Stimulated activated CD8-positive, alpha-beta memory T cell treated with anti-CD3 and anti-CD28 coated beads, Interleukin-12 subunit alpha, Interleukin-12 subunit beta, amount 100 ng/mL, for 1 hour (primary cell): ENCODE data around the gene CRYGN.

Experiments used
- DNase-seq: peaks from one replicate; pipeline ENCODE4 v3.0.0-alpha.2; 2020; ENCODE audit warnings: low read depth

CRYGN gene

DNA sequence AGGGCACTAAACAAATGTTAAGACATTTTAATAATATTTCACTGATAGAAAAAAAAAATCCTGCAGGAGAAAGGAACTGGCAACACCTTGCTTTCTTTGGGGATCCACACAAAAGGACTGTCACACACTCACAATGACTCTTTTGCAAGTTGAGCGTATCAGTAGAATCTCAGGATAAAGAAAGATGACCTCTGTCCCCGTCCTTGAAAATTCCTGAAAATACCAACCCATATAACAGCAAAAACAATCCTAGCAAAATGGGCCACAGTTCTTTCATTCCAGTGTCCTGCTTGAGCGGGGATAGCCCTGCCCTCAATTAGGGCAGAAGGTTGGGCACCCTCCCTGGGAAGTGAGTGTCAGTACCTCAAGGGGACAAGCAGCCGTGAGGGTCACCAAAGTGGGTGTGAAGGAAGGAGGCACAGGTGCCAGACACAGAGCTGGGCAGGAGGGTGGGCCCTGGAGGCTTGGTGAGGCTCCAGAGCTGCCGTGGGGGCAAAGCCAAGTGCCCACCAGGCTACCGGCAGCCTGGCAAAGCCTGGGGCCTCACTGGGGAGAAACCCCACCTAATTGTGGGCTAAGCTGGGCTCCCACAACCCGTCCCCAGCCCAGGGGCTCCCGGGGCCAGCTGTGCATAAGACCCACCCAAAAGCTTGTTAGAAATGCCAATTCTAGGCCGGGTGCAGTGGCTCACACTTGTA is 32.9 kb downstream of the CRYGN start:
- no peak for DNase-seq

DNA sequence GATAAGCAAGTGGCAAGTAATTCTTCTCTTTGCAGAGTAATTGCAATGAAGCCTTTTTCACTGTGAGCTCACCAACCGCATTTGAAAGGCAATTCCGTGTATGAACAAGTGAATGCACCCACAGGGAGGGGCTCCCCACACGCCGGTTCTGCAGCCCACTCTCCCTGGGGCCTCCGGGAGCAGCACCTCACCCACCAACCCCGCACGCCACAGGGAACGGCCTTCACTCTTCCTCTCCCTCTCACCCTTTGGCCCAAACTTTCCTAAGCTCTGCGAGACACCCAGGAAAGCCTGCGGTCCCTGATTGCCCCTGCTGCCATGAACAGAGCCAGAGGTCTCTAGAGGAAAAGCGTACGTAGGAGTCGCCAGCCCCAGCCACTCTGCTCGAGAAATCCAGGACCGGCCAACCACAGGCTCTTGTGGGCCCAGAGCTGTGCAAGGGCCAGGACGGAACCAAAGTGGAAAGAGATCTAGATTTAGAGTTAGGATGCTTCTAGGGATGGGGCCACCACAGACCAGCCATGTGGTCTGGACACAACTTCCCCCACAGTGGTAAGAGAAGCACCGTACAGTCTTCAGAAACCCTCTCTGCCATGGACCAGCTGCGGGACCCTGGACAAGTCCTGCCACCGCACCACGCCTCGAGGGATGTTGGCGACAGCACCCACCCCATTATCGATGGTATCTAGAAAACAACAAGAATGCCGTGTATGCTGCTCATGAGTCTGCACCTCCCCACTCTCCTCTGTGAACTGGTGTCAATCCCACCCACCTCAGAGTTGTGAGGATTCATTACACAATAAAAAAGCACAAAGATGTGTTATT is 33.7 kb downstream of the CRYGN start:
- DNase-seq = no peak

DNA sequence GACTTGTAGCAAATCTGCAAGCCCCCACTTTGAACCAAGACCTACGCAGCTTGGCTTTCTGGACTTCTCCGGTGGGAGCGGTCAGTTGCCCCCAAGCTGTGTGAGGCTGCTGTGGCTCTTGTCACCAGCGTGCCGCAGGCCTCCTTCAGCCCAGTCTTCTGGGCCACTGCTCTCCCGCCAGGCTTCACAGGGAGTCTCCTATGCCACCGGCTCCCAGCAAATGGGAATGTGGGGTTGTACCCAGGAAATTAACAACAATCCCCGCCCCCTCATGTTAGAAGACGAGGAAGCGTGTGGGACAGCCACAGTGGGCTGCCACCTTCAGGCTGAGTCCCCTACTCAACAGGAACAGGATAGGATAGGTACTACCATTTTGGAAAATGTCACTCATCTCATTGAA is 34.4 kb downstream of the CRYGN start:
- no peak for DNase-seq

DNA sequence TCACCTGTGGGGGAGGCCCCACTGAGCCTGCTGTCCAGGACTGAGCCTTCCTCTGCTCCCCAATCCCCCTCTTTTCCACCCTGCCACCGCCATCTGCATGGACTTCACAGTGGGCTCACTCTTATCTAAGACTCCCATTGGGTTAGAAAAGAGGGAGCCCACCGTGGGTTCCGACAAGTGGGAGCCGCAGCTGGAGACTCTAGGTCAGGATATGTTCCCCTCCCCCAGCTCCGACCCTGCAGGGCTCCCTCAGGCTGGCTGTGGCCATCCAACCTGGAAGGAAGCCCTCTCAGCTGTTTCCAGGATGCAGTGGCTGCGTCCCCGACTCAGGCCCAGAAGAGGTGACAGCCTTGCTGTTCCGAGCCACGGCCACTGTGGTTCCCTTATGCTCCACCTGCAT is 34.9 kb downstream of the CRYGN start:
- DNase-seq = no peak

DNA sequence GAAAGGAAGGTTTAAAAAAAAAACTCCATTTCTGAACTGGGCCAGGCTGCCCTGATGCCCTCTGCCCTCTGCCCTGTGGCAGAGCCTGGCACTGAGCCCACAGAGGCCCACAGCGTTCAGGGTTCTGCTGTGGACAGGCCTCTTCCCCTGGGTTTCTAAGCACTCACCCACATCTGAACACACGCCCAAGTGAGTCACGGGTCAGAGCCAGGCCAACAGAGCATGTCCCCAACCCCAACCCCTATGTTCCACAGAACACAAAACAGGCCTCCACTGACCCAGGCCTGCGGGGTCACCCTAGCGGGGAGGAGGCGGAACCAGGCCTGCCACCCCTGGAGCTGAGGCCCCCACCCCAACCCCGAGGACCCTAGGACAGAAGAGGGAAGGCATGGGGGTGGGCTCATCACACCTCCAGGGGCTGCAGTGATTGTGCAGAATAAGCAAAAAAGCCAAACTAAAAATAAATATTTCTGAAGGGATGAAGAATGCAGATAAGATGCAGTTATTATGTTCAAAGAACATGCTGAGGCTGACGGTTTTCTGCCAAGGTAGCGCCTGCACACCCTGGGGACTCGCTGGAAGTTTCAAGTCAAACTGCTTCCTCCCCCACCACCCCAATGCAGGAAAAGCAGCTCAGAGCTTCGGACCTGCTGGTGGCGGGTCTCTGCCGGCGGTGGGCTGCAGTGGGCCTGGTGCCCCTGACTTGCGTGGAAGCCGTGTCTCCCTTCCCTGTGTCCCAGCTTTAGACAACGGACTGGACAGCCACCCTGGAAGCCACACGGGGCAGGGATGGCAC is 35.5 kb downstream of the CRYGN start:
- DNase-seq = no peak

DNA sequence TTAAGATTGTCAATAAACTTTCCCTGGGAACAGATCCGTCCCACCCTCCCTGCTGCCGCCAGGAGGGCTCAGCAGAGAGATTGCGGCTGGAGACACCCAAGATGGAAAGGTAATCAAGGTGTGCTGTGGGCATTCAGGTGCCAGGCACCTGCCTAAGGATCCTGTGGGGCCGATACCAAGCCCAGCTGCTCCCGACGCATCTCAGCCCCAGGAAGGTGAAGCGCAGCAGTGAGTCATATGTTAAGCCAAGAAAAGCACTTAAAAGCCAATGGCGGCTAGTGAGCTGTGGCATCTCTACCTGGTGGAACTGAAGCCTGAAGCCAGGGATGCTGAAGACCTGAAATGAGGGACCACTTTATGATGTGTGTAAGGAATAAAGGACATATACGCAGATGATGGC is 36.2 kb downstream of the CRYGN start:
- DNase-seq = no peak

DNA sequence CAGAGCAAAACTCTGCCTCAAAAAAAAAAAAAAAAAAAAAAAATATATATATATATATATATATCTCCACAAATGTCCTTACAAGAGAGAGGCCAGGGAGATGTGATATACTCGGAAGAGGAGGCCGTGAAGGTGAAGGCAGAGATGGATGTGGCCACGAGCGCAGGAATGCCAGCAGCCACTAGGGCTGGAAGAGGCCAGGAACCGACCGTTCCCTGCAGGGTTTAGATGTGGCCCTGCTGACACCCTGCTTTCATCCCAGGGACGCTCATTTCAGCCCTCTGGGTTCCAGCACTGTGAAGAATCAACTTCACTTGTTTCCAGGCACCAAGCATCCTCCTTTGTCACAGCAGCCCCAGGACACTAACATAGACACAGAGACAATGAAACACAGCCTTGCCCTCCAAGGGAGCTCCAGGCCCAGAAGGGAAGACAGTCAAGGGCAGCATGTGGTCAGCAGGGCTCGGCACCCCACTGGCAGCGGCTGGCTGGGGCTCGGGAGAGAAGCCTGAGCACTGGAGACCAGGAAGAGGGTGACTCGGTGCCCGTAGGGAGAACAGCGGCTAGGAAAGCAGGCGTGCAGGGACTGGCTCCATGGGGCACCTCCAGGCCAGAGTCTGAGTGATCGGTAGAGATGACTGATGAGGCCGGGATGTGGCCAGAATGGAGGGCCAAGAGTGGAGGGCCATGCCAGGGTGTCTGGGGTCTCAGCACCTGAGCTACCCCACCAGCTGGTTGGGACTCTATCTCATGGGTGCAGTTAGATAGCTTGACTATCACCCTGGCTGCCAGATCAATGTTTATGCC is 37.7 kb downstream of the CRYGN start:
- DNase-seq = no peak

DNA sequence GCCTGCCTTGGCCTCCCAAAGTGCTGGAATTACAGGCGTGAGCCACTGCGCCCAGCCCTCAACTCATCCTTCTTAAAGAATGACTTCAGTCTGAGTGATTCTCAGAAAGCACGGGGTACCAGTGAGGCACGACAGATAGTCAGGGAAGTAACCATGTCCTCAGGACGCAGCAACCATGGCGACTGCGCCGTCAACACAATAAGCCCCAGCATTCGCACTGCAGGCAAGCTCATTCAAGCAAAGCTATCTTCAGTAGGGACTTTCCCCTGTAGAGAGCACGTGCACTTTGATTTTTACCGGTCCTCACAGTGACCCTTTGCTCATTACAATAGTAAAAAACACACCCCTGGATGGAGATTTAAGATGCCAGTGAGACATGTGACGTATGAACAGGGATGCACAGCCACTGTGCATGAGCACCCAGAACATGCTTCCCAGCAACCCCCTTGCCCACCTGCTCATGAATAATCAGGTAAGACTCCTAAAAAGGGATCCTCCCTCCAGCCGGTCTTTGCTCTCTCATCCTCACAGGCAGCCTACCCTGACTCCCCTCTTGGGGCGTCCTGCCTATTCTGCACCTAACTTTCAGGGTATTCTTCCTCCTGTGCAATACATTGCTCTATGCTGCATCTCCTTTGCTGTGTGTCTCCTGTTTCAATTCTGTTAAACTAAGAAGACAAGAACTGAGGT is 39.2 kb downstream of the CRYGN start:
- no peak for DNase-seq

DNA sequence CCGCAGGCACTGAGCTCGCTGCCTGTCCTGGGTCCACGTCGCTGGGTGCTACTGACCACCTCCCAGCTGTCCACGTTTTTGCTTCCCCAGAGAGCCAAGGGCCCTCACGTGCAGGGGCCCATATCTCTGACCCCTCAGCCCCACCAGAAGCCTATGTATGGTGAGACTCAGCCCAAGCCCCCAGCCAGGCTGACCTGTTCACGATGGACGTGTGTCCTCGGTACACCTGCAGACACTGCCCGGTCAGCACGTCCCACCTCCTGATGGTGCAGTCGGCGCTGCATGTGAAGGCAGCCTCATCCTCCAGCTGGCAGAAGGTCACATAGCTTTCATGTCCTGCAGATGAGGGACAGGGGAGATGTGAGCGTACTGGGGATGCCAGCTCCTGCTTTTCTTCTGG is 40.0 kb downstream of the CRYGN start:
- DNase-seq = no peak

DNA sequence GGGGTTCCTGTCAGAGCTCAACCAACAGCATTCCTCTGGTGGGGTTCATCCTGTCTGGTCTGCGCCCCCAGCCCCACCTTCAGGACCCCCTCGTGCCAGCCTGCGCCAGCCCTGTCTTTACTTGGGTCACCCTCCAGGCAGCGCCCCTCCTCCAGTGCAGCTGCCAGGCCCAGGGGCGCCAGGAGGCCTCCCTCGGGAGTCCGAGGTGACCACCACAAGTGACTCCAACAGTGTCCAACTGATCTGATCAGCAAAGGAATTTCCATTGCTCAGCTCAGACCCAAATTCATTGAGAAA is 40.7 kb downstream of the CRYGN start:
- no peak for DNase-seq

DNA sequence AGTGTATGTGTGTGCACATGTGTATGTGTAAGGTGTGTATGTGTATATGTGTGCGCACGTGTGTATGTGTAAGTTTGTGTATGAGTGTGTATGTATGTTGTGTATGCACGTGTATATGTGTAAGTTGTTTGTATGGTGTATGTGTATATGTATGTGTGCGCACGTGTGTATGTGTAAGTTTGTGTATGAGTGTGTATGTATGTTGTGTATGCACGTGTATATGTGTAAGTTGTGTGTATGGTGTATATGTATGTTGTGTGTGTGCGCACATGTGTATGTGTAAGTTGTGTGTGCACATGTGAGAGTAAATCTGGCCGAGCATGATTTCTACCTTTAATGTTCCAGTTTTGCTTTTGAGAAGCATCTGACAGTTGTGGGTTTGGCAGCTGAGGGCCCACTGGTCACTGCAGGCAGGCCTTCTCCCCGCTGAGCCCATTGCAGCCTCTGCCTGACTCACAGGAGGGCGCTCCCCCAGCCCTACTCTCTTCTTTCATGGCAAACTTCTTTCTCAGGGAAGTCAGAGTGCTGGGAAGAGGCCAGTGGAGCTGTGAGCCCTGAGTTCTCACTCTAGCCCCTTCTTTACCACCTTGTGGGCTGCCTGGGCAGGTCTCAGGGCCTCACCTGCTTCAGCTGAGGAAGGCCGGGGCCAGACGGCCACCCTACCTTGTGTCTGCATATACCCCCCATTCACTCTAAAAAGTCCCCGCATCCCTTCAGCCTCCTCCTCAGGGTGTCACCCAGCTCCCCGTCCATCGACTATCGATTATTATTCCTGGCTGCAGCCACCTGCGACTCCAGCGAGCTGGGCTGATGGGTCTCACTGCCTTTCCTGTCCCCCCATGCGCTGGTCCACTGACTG is 41.3 kb downstream of the CRYGN start:
- no peak for DNase-seq

DNA sequence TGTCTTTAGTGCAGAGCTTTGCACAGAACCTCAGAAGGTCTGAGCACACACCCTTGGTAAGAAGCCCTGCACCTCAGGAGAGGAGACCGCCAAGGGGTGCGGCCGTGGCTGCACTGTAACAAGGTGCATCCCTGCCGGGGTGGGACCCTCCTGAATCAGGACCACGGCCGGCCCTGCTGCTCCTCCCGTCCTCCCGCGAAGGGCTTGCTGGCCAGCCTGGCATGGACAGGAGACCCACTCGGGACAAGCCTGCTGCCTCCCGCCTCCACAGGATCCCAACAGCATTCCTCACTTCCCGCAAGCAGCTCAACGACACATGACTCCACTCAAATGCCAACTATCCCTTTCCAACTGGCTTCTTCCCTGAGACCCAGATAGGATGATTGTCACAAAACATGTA is 42.9 kb downstream of the CRYGN start:
- DNase-seq = no peak

DNA sequence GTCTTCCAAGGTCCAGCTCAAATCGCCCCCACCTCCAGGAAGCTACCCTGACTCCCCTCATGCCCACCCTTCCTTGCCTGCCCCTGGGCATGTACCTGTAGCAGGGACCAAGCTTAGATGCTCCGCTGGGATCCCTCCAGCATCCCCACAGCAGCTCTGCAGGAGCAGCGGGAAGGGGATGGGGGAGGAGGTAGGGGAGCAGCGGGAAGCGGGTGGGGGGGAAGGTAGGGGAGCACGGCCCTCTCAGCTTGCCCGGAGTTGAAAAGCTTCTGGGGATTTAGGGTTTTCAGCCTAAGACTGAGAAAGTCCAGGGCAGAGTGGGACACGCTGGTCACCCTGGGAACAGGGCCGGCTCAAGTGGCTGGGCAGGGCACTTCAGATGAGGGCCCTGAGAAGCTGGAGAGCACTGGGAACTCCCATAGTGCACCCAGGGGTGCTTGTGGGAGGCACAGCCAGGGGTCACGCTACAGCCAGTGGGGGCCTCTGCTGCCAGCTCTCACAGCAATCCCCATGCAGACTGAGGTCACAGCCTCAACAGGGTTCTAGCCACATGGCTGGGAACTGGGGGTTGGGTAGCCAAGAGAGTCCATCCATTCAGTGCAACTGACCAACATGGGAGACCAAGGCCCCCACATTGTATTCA is 43.5 kb downstream of the CRYGN start:
- DNase-seq = no peak

DNA sequence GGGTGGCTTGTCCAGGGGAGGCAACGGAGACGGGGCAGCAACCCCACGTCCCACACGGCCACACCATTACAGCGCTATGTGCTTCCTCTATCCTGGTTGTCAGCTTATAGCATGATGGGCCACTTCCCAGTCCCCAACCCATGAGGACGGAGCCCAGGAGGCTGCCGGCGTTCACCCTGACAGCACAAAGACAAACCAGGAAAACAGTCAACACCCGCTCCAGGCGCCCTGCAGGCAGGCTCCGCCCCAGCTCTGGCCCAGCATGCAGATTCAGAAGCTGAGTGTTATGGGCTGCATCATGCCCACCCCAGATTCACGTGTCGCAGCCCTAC is 44.9 kb downstream of the CRYGN start:
- DNase-seq = no peak

DNA sequence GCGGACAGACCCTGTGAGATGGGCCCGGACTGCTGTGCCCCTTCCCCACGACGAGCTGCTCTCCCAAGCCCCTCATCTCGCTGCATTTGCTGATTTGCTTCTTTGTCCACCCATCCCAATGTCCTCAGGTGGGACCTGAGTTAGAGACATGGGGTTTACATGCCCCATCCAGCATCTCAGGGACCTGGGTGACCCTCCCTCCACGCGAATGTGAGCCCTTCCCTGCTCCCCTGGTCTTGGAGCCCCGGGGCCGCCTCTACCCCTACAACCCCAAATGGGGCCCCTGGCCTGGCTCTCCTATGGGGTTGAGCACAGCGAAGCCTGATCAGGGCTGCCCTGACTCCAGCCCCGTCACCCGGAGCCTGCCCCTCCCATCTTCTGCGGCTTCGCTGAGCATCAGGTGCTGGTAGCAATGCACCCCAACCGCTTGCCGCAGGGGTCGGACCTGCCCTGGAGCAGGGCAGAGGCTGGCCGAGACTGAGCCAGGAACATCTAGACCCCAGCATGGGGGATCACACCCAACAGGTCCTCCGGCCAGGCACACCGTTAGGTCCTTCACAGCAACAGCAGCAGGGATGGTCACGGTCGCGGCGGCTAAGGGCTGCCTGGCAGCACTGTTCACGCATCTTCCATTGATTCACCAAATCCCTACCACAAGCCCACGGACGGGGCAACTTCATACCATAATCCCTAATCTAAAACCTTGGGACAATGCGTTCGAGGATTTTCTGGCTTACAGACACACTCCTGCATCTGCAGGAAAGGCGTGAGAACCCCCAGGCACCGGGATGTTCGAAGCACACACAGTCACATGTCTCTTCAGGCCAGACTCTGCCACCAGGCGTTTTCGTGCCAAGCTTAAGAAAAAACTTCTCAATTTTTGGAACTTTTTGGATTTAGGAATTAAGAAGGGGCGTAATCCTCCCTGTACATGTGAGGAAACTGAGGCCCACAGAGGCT is 45.6 kb downstream of the CRYGN start:
- DNase-seq = no peak

DNA sequence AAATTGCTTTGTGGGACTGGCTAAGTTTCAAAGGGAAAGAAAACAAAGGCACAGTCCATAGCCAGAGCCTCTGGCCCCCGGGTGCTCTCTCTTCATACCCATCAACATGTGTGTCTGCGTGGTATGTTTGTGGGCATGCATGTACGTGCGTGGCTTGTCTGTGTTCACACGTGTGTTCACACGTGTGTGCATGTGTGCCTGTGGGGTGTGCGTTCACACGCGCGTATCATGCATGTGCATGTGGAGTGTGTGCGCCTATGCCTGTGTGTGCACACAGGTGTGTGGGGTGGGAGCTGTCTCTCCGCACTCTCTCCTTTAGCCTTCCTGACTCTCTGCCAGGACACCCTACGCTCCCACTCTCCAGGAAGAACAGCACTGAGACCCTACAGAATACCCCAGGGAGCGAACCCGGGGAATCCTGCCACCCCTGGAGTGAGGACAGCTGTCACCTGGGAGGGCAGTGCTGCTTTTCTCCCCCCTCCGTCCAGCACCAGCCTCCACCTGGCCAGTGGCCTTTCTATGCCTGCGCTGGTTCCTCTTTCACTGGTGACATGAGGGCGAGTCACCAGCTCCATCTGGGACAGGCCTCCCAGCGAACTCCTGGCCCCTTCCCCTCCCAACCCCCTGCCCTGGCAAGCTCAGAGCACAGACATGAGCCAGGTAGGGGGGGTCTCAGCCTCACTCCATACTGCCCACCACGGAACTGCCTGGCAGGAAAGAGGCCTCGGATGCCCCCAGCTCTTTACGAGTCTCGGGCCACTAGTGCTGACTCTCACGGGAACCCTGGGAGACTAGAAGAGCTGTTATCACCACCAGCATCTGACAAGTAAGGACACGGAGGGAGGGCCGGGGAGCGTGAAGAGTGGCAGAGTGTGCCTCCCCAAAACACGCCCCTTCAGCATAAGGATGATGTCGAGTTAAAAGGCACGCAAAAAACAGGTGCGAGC is 46.6 kb downstream of the CRYGN start:
- DNase-seq = no peak

DNA sequence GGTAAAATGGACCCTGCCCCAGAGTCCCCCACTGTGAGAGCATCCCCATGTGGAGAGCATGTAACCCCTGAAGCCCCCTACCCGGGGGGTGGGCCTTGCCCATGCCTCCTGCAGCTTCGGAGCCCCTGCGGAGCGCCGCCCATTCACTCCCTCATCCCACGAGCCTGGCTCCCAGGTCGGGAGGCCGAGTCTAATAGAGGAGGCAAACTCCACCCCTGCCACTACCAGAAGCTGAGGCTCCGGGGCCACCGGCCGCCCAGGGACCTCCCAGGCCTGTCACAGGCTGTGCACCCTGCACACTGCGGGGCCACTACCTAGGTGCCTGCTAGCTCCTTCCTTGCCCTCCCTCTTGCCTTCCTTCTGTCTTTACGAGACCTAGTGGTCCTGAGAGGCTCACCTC is 47.5 kb downstream of the CRYGN start:
- DNase-seq = no peak

DNA sequence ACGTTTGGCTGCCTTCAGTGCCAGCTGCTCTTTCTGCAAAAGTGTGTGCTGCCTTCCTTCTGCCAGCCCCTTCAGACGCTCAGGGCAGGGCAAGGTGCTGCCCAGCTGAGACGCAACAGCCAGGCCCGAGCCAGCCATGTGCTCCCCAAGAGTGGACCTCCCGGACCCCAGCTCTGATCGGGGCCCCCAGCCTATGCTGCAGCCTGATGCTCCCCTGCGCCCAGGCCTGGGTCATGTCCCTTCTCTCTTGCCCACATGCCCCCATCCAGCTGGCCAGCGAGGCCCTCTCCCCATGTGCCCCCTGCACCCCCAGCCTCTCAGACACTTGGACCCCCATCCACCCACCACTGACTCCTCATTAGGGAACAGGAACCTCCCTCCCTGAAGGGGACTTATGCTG is 47.9 kb downstream of the CRYGN start:
- DNase-seq = no peak
